Karpas-422 (cell line): ENCODE measurements around the gene LYPLA2. TPM values are rescaled to one million over a fixed set of nuclear protein-coding genes. Genes with fewer than 3 reads are reported as not detected.

Source experiments
- DNase-seq: peaks from one replicate; pipeline ENCODE4 v3.0.0-alpha.2; 2015
- H2AFZ ChIP-seq: fragments of 200-600 bp; sonication (generic); 2 replicates; pipeline ENCODE4 v1.6.1; 2014; ENCODE audit warnings: antibody characterized with exemption, low read length, mixed read lengths
- H3K27ac ChIP-seq: fragments of 200-600 bp; sonication (generic); 2 replicates; pipeline ENCODE4 v1.5.1; 2014; ENCODE audit warnings: mild to moderate bottlenecking, low read length, moderate library complexity
- H3K27me3 ChIP-seq: fragments of 200-600 bp; sonication (generic); 2 replicates; pipeline ENCODE4 v1.6.1; 2014; ENCODE audit warnings: low read length, mixed read lengths
- H3K36me3 ChIP-seq: fragments of 200-600 bp; sonication (generic); 2 replicates; pipeline ENCODE4 v1.6.1; 2014; ENCODE audit warnings: low read length, mixed read lengths; ENCODE audit not compliant: insufficient read depth
- H3K4me1 ChIP-seq: fragments of 200-600 bp; sonication (generic); 2 replicates; pipeline ENCODE4 v1.6.1; 2014; ENCODE audit warnings: mild to moderate bottlenecking, low read length, mixed read lengths
- H3K4me2 ChIP-seq: fragments of 200-600 bp; sonication (generic); 2 replicates; pipeline ENCODE4 v1.6.1; 2014; ENCODE audit warnings: low read length, low read depth, mild to moderate bottlenecking; ENCODE audit not compliant: poor library complexity, severe bottlenecking
- H3K4me3 ChIP-seq: fragments of 200-600 bp; sonication (generic); 2 replicates; pipeline ENCODE4 v1.5.1; 2014; ENCODE audit warnings: mild to moderate bottlenecking, antibody characterized with exemption, low read length, mixed read lengths
- H3K79me2 ChIP-seq: fragments of 200-600 bp; sonication (generic); 2 replicates; pipeline ENCODE4 v1.6.1; 2014; ENCODE audit warnings: mild to moderate bottlenecking, low read length, mixed read lengths
- H3K9ac ChIP-seq: fragments of 200-600 bp; sonication (generic); 2 replicates; pipeline ENCODE4 v1.6.0; 2014; ENCODE audit warnings: low read length
- H3K9me2 ChIP-seq: fragments of 200-600 bp; sonication (generic), shearing (Covaris generic); replicated peaks from 2 replicates; pipeline ENCODE4 v1.6.0; 2014; ENCODE audit warnings: mild to moderate bottlenecking, low read length, moderate library complexity; ENCODE audit not compliant: insufficient read depth
- H3K9me3 ChIP-seq: fragments of 300-700, 200-600 bp; sonication (generic); 2 replicates; pipeline ENCODE4 v1.6.1; 2014; ENCODE audit warnings: low read length, mixed read lengths
- H4K20me1 ChIP-seq: fragments of 200-600 bp; sonication (generic); 2 replicates; pipeline ENCODE4 v1.6.1; 2014; ENCODE audit warnings: mild to moderate bottlenecking, antibody characterized with exemption, low read length, low read depth; ENCODE audit not compliant: insufficient read depth
- total RNA-seq: library from RNA; depleted of rRNA; stranded (reverse); fragments of >200 nt; shearing (Covaris generic); gene quantifications from 2 replicates; pipeline ENCODE4 v1.2.3, GENCODE V29; 2014; ENCODE audit warnings: low replicate concordance; rRNA removed

The LYPLA2 gene
- total RNA-seq: 43.1 and 69.8 TPM in 2 replicates

DNA sequence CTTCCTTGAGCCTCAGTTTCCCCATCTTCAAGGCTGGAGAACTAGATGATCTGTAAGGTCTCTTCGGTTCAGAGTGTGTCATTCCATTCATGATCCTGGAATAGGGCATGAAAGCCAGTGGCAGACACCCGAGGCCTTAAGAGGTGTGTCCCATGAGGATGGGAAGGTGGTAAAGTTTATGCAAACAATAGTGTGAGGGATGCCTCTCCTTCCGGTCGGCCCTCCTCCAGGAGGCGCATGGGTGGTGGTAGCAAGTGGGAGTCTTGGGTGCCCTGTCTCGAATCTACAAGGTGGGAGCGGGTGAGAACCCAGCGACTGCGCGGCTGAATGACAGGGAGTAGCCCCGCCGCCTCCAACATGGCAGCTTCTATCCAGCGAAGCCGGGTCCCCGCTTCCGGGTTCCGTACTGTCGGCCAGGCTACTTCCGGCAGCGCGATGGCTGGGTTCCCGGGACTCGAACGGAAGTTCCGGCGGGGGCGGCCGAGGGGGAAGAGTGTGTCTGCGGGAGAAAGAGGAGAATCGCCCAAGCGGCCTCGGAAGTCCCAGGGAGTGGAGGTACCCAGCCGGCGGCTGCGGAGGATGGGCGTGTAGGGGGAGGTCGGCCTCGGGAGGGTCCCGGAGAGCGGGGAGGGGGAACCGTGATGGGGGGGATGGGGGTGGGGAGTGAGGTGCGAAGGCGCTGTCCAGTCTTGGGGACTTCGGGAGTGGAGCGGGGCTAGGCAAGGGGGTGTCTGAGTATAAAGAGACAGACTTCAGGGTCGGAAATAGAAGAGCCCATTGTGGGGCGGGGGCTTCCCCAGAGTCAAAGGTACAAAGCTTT, at the start of gene LYPLA2:
LYPLA2 (plus strand) TSS at position 450 of the 820 bp plus-strand sequence. CDS start 1,538 bp downstream, outside the sequence.
- H3K79me2 ChIP-seq: peaks cover 20% of the 10 kb centered on the region
- H3K4me3 ChIP-seq: peak within 1 kb of the TSS; percentile 96
- peaks cover 24% of the 10 kb centered on the region for H3K4me1 ChIP-seq
- H3K9me3 ChIP-seq: no peaks in the 10 kb centered on the region
- peaks cover 6% of the 10 kb centered on the region; the same call in 1 of the 2 replicates for H4K20me1 ChIP-seq
- H3K9me2 ChIP-seq: no peaks in the 10 kb centered on the region
- peaks cover 13% of the 10 kb centered on the region for H3K36me3 ChIP-seq
- H3K27ac ChIP-seq: peak within 1 kb of the TSS; percentile 55
- H3K4me2 ChIP-seq: peak within 1 kb of the TSS; percentile 99
- peak within 1 kb of the TSS; percentile 80 for H2AFZ ChIP-seq
- DNase-seq: peak; percentile 96
- no peaks in the 10 kb centered on the region for H3K27me3 ChIP-seq
- peak within 1 kb of the TSS; percentile 89 for H3K9ac ChIP-seq

GRCh38 chr1:23741609-23742008, 49.3 kb upstream of the LYPLA2 start:
- no peak overlapping the region for H3K4me3 ChIP-seq
- peaks cover 33% of the 10 kb centered on the region for H3K79me2 ChIP-seq
- no peaks in the 10 kb centered on the region for H3K27me3 ChIP-seq
- H3K27ac ChIP-seq: no peak overlapping the region
- DNase-seq: no peak
- no peak overlapping the region for H2AFZ ChIP-seq
- peaks cover 26% of the 10 kb centered on the region for H3K4me1 ChIP-seq
- no peak overlapping the region for H3K9ac ChIP-seq
- H3K4me2 ChIP-seq: no peak overlapping the region
- peaks cover 17% of the 10 kb centered on the region; the same call in 1 of the 2 replicates for H4K20me1 ChIP-seq
- no peaks in the 10 kb centered on the region; the same call in 1 of the 2 replicates for H3K36me3 ChIP-seq
- no peaks in the 10 kb centered on the region for H3K9me3 ChIP-seq
- no peaks in the 10 kb centered on the region for H3K9me2 ChIP-seq

DNA sequence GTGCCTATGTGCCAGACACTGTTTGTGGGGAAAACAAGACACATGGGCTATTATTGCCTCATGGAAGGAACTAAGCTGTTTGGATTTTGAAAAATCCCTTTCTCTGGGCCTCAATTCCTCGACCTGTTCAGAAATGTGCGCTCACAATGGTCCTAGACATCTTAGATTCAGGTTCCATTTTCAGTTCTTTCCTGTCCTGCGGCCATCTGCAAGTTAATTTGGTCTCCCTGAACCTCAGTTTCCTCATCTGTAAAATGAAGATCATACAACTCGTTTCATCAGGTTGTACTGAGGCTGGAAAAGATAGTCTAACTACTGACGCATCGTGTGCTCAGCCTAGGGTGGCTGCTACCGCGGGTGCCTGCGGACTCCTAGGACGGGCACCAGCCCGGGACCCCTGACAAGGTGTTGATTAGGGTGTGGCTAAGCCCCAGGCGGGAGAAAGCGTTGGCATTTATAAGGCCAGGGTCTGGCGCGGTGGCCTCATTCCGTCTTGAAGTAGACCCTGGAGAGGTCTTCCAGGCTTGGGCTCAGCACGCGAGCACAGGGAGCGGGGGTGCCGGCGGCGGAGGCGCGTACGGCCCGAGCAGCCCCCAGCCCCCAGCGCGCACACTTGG, 48.2 kb upstream of the LYPLA2 start:
- peak overlapping the region; percentile 92 for H2AFZ ChIP-seq

GRCh38 chr1:23743287-23744152, 47.4 kb upstream of the LYPLA2 start, which contains the start of gene ELOA:
Gene ELOA, plus strand, starts transcription at chr1:23743471. Its CDS starts 33 bp downstream, at chr1:23743504.
- peak; percentile 93 for DNase-seq
- H3K4me2 ChIP-seq: peak within 1 kb of the TSS; percentile 97
- H3K9ac ChIP-seq: peak within 1 kb of the TSS; percentile 96
- peak within 1 kb of the TSS; percentile 92 for H2AFZ ChIP-seq
- H3K9me2 ChIP-seq: no peaks in the 10 kb centered on the region
- no peaks in the 10 kb centered on the region for H3K27me3 ChIP-seq
- peaks cover 52% of the 10 kb centered on the region for H3K79me2 ChIP-seq
- peaks cover 43% of the 10 kb centered on the region for H3K4me1 ChIP-seq
- H3K9me3 ChIP-seq: no peaks in the 10 kb centered on the region
- peaks cover 27% of the 10 kb centered on the region; the same call in 1 of the 2 replicates for H4K20me1 ChIP-seq
- H3K4me3 ChIP-seq: peak within 1 kb of the TSS; percentile 90
- no peaks in the 10 kb centered on the region; the same call in 1 of the 2 replicates for H3K36me3 ChIP-seq
- H3K27ac ChIP-seq: peak within 1 kb of the TSS; percentile 36; the same call in 1 of the 2 replicates

More for the DNA sequence above, 48.2 kb upstream of the LYPLA2 start:
- H4K20me1 ChIP-seq: peaks cover 27% of the 10 kb centered on the region; the same call in 1 of the 2 replicates
- peak overlapping the region; percentile 90 for H3K4me3 ChIP-seq
- no peaks in the 10 kb centered on the region for H3K9me2 ChIP-seq
- peak overlapping the region; percentile 97 for H3K4me2 ChIP-seq
- H3K79me2 ChIP-seq: peaks cover 45% of the 10 kb centered on the region
- peak overlapping the region; percentile 96 for H3K9ac ChIP-seq
- H3K9me3 ChIP-seq: no peaks in the 10 kb centered on the region
- H3K27me3 ChIP-seq: no peaks in the 10 kb centered on the region
- no peak overlapping the region for H3K27ac ChIP-seq
- no peaks in the 10 kb centered on the region; the same call in 1 of the 2 replicates for H3K36me3 ChIP-seq
- no peak for DNase-seq
- peaks cover 37% of the 10 kb centered on the region for H3K4me1 ChIP-seq

- DNase-seq: peak; percentile 78
- Histone ChIP-seq H3K79me2 (peaks cover 64% of the 10 kb centered on the region), H3K9ac (peak overlapping the region; percentile 96), H4K20me1 (peaks cover 27% of the 10 kb centered on the region; the same call in 1 of the 2 replicates), H3K27me3 (no peaks in the 10 kb centered on the region), H3K4me1 (peaks cover 52% of the 10 kb centered on the region), H3K4me3 (peak overlapping the region; percentile 90), H3K4me2 (peak overlapping the region; percentile 97), H3K36me3 (peaks cover 6% of the 10 kb centered on the region; the same call in 1 of the 2 replicates), H2AFZ (no peak overlapping the region), H3K9me2 (no peaks in the 10 kb centered on the region), H3K9me3 (no peaks in the 10 kb centered on the region), H3K27ac (0 out of 2 replicates have a peak overlapping the region, but pooled peaks have one; percentile 17)
Measured at GRCh38 chr1:23745515-23745914, 45.4 kb upstream of the LYPLA2 start.

- Histone ChIP-seq H3K4me3 (no peak overlapping the region), H3K36me3 (peaks cover 22% of the 10 kb centered on the region; the same call in 1 of the 2 replicates), H3K4me2 (no peak overlapping the region), H3K27ac (no peak overlapping the region), H3K27me3 (no peaks in the 10 kb centered on the region), H3K4me1 (peaks cover 44% of the 10 kb centered on the region), H3K9ac (no peak overlapping the region), H3K79me2 (peaks cover 80% of the 10 kb centered on the region), H2AFZ (no peak overlapping the region), H4K20me1 (peaks cover 39% of the 10 kb centered on the region; the same call in 1 of the 2 replicates), H3K9me3 (no peaks in the 10 kb centered on the region), H3K9me2 (no peaks in the 10 kb centered on the region)
- DNase-seq: peak; percentile 19
Measured at GRCh38 chr1:23748016-23748415, 42.9 kb upstream of the LYPLA2 start.

GRCh38 chr1:23751050-23751814, 39.7 kb upstream of the LYPLA2 start:
- Histone ChIP-seq H3K4me1 (peaks cover 27% of the 10 kb centered on the region), H3K36me3 (peaks cover 50% of the 10 kb centered on the region), H3K4me2 (no peak overlapping the region), H3K9ac (no peak overlapping the region), H3K27ac (no peak overlapping the region), H3K27me3 (no peaks in the 10 kb centered on the region), H4K20me1 (peaks cover 23% of the 10 kb centered on the region), H3K9me2 (no peaks in the 10 kb centered on the region), H3K4me3 (no peak overlapping the region), H2AFZ (no peak overlapping the region), H3K9me3 (no peaks in the 10 kb centered on the region), H3K79me2 (peaks cover 51% of the 10 kb centered on the region)
- DNase-seq: peak; percentile 86
